K562 (cell line): ENCODE measurements around the gene HEATR9. TPM values are rescaled to one million over a fixed set of nuclear protein-coding genes. Genes with fewer than 3 reads are reported as not detected.

Experiments used
- BCL6 ChIP-seq: fragments of 250-450 bp; sonication (Bioruptor Pico); IDR thresholded peaks from 2 replicates; pipeline ENCODE4 v1.4.0; 2020
- FOXA1 ChIP-seq: fragments of 450-650 bp; IDR thresholded peaks from 2 replicates; pipeline ENCODE4 v1.6.1; 2016; ENCODE audit warnings: mild to moderate bottlenecking, borderline replicate concordance
- L3MBTL2 ChIP-seq: fragments of 450-650 bp; IDR thresholded peaks from 2 replicates; pipeline ENCODE4 v1.6.1; 2016; ENCODE audit warnings: mild to moderate bottlenecking, moderate library complexity
- NFE2 ChIP-seq: IDR thresholded peaks from 2 replicates; pipeline ENCODE4 v1.6.1; 2014; ENCODE audit warnings: antibody characterized with exemption, low read depth
- NR2F6 ChIP-seq: fragments of 450-650 bp; formaldehyde crosslinking; IDR thresholded peaks from 2 replicates; pipeline ENCODE4 v1.4.0; 2020; ENCODE audit warnings: mild to moderate bottlenecking
- PREB ChIP-seq: sonication (generic); formaldehyde crosslinking; IDR thresholded peaks from 2 replicates; pipeline ENCODE4 v1.8.1; 2023; ENCODE audit warnings: mild to moderate bottlenecking, missing genetic modification reagents
- SRSF7 ChIP-seq: fragments of 200-400 bp; formaldehyde crosslinking; optimal IDR thresholded peaks from 2 replicates; pipeline ENCODE3; 2017; ENCODE audit warnings: mild to moderate bottlenecking, low read depth, low read length
- ZBTB40 ChIP-seq, 2 experiments: fragments of 450-650 bp in 1 of 2; sonication (generic) in 1 of 2; formaldehyde crosslinking in 1 of 2; IDR thresholded peaks; 2 replicates each; pipeline versions ENCODE4 v1.7.1 to v1.9.0; 2016 to 2022; ENCODE audit warnings: inconsistent platforms in 1 of 2, mild to moderate bottlenecking in 1 of 2, missing genetic modification reagents in 1 of 2
- ZSCAN32 ChIP-seq: fragments of 450-650 bp; formaldehyde crosslinking; IDR thresholded peaks from 2 replicates; pipeline ENCODE4 v1.4.0; 2020; ENCODE audit warnings: mild to moderate bottlenecking, moderate library complexity
- polyA plus RNA-seq, 8 experiments: library from polyadenylated mRNA; depleted of rRNA in 4 of 8; stranded (reverse) in 5 of 8; unstranded in 3 of 8; fragments of >200 nt; fragmentation: Nextera tagmentation in 2 of 8; fragmentation: Illumina TruSeq in 1 of 8; extraction: Ambion mirVana in 2 of 8; extraction: Trizol in 1 of 8; gene quantifications; 2 replicates each; pipeline versions ENCODE4 v1.2.1 to v1.2.3, GENCODE V29; 2011 to 2014; ENCODE audit warnings: inconsistent platforms in 1 of 8, missing spikeins in 1 of 8
- total RNA-seq, 7 experiments: library from RNA; depleted of rRNA in 6 of 7; stranded (reverse); fragments of >200 nt in 6 of 7; fragmentation: Illumina TruSeq in 2 of 7; extraction: Trizol in 2 of 7; gene quantifications; 2 replicates each; pipeline versions ENCODE4 v1.2.1 to v1.2.3, GENCODE V29; 2011 to 2021; ENCODE audit warnings: low replicate concordance in 1 of 7
- TF ChIP-seq, protein P1 (sequence below): fragments of 250-450 bp; sonication (Bioruptor Pico); IDR thresholded peaks from 2 replicates; pipeline ENCODE4 v1.8.0; 2021; ENCODE audit warnings: borderline replicate concordance, mild to moderate bottlenecking, moderate library complexity; ENCODE audit not compliant: poor library complexity, severe bottlenecking
- TF ChIP-seq, protein P2 (sequence below): fragments of 450-650 bp; IDR thresholded peaks from 2 replicates; pipeline ENCODE4 v1.6.1; 2016

The HEATR9 gene
- total and polyA plus RNA-seq, 9 of the 15 experiments (the other 6 are each of a cell fraction or from before 2014, with no cell fraction given) = not detected

DNA sequence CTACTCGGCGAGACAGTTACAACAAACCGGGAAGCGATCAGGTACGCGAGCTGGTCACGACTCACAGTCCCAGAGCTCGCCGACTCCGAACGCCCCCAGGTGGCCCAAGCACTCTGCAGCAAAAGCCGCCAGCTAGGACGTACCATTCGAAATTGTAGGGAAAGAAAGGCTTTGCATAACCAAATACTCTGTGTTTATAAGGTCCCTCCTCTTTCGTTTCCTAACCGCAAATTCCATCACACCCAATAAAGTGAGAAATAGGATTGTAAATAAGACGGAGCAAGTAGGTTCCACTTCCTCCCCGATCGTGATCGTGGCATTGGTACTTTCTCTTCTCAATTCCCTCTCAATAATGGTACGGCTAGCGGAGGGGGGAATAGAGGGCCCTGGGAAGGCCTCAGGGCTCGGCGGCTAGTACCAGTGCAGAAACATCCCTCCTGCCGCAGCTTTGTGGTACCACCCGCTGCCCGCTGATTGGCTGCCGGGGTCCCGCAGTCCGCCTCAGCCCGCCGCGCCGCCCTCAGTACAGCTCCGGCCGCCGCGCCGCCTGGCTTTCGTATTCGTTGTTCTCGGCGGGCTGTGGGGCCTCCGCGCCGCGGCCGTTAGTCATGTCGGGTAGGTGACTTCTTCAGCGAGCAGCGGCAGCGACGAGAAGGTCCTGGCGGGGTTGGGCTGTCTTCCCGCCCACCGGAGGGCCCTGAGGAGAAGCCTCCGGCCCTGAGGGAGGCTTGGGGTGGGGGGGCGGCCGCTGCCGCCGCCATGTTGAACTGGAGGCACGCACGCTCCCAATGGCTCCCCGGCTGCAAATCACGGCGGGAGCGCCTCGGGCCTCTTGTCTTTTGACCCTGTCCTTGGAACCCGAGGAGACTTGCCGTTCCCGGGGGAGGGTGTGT, 59.5 kb downstream of the HEATR9 start, which contains the start of gene TAF15 (continued):
- TF ChIP-seq BCL6 (CRISPR knock-in tag) (no peak), PREB (CRISPR knock-in tag) (0 out of 2 replicates have a peak, but pooled peaks have one; percentile 82), NFE2 (peak; percentile 0; the same call in 1 of the 2 replicates), FOXA1 (no peak), L3MBTL2 (peak; percentile 71), ZSCAN32 (CRISPR knock-in tag) (peak; percentile 28; the same call in 1 of the 2 replicates), ZBTB40 (IDR thresholded peaks at IDR 0.05) (no peak), ZBTB40 (CRISPR knock-in tag; IDR thresholded peaks at IDR 0.05) (no peak), NR2F6 (no peak), SRSF7 (no peak)
- TF ChIP-seq, protein P1, sequence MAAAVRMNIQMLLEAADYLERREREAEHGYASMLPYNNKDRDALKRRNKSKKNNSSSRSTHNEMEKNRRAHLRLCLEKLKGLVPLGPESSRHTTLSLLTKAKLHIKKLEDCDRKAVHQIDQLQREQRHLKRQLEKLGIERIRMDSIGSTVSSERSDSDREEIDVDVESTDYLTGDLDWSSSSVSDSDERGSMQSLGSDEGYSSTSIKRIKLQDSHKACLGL (CRISPR knock-in tag) = no peak
- TF ChIP-seq, protein P2, sequence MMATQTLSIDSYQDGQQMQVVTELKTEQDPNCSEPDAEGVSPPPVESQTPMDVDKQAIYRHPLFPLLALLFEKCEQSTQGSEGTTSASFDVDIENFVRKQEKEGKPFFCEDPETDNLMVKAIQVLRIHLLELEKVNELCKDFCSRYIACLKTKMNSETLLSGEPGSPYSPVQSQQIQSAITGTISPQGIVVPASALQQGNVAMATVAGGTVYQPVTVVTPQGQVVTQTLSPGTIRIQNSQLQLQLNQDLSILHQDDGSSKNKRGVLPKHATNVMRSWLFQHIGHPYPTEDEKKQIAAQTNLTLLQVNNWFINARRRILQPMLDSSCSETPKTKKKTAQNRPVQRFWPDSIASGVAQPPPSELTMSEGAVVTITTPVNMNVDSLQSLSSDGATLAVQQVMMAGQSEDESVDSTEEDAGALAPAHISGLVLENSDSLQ = 0 out of 2 replicates have a peak, but pooled peaks have one; percentile 54
